Activated CD8-positive, alpha-beta memory T cell treated with anti-CD3 and anti-CD28 coated beads, Interleukin-2, amount 50 U/mL, for 1 hour (primary cell): ENCODE measurements around the gene MIER3.

Source experiments
- DNase-seq: peaks from one replicate; pipeline ENCODE4 v3.0.0-alpha.2; 2020; ENCODE audit errors: extremely low read depth

The MIER3 gene

GRCh38 chr5:56961746-56962145 lies 9.8 kb upstream of the MIER3 start:
- DNase-seq, result no peak

- DNase-seq, result no peak
Observed at GRCh38 chr5:56959326-56959725, 7.4 kb upstream of the MIER3 start.

GRCh38 chr5:56958595-56958994 lies 6.7 kb upstream of the MIER3 start:
- no peak for DNase-seq

- no peak for DNase-seq
Observed at GRCh38 chr5:56954262-56954661, 2.3 kb upstream of the MIER3 start.

- DNase-seq, result no peak
Observed at GRCh38 chr5:56951126-56951945, 587 bp downstream of the MIER3 start.

- DNase-seq, result peak; percentile 11
Observed at GRCh38 chr5:56950626-56951125, 1.2 kb downstream of the MIER3 start.

- DNase-seq, result no peak
Observed at GRCh38 chr5:56947052-56947451, 4.9 kb downstream of the MIER3 start.

GRCh38 chr5:56941981-56942380 lies 9.9 kb downstream of the MIER3 start:
- DNase-seq, result no peak

GRCh38 chr5:56938858-56939257 lies 13.1 kb downstream of the MIER3 start:
- DNase-seq, result no peak

GRCh38 chr5:56934325-56934724 lies 17.6 kb downstream of the MIER3 start:
- no peak for DNase-seq

GRCh38 chr5:56922922-56923321 lies 29.0 kb downstream of the MIER3 start:
- no peak for DNase-seq

- no peak for DNase-seq
Observed at GRCh38 chr5:56919942-56920662, 31.8 kb downstream of the MIER3 start.

- DNase-seq, result no peak
Observed at GRCh38 chr5:56918054-56918453, 33.9 kb downstream of the MIER3 start.

GRCh38 chr5:56917534-56917933 lies 34.4 kb downstream of the MIER3 start:
- no peak for DNase-seq

- DNase-seq, result no peak
Observed at GRCh38 chr5:56914678-56915077, 37.2 kb downstream of the MIER3 start.

- DNase-seq, result no peak
Observed at GRCh38 chr5:56913766-56914165, 38.2 kb downstream of the MIER3 start.

GRCh38 chr5:56910210-56910965 lies 41.5 kb downstream of the MIER3 start:
- DNase-seq, result no peak

- DNase-seq, result peak; percentile 70
Observed at GRCh38 chr5:56909294-56910209, 42.4 kb downstream of the MIER3 start, which contains the start of gene SETD9. Gene SETD9, plus strand, starts transcription at chr5:56909596. Its CDS starts 50 bp downstream, at chr5:56909646.

GRCh38 chr5:56908942-56909293 lies 43.0 kb downstream of the MIER3 start:
- DNase-seq, result no peak

GRCh38 chr5:56900858-56901578 lies 50.9 kb downstream of the MIER3 start:
- DNase-seq, result no peak
